Uterus (tissue), 4 donors: Measurements from ENCODE around the gene AUTS2. TPM values are rescaled to one million over a fixed set of nuclear protein-coding genes. Genes with fewer than 3 reads are reported as not detected.

Source experiments
- DNase-seq, 2 donors: peaks; one replicate each; pipeline ENCODE4 v3.0.0-alpha.2; 2019 to 2020
- H3K27ac ChIP-seq, 2 donors: fragments of 200-600 bp; sonication (generic); 1 replicate in 1 of 2; 2 replicates in 1 of 2; pipeline ENCODE4 v1.5.1; 2016 to 2018
- H3K27me3 ChIP-seq, 2 donors: fragments of 200-600 bp; sonication (generic); one replicate each; pipeline ENCODE4 v1.5.1; 2018 to 2019; ENCODE audit warnings: control low read depth in 1 of 2
- H3K36me3 ChIP-seq, 2 donors: fragments of 200-600 bp; sonication (generic); one replicate each; pipeline ENCODE4 v1.5.1; 2019; ENCODE audit warnings: control low read depth in 1 of 2
- H3K4me1 ChIP-seq, 2 donors: fragments of 200-600 bp; sonication (generic); one replicate each; pipeline ENCODE4 v1.5.1; 2018 to 2019; ENCODE audit warnings: control low read depth in 1 of 2
- H3K4me3 ChIP-seq, 2 donors: fragments of 200-600 bp; sonication (generic); 1 replicate in 1 of 2; 2 replicates in 1 of 2; pipeline ENCODE4 v1.5.1; 2018 to 2019; ENCODE audit warnings: mild to moderate bottlenecking in 1 of 2
- H3K9me3 ChIP-seq, 2 donors: fragments of 200-600 bp; sonication (generic); one replicate each; pipeline ENCODE4 v1.5.1; 2019; ENCODE audit warnings: control low read depth in 1 of 2
- CTCF ChIP-seq, 4 experiments: fragments of 200-600 bp in 2 of 4; fragments of 450-650 bp in 2 of 4; sonication (generic) in 2 of 4; IDR thresholded peaks; one replicate each; pipeline ENCODE4 v1.5.1; 2016 to 2019; ENCODE audit warnings: antibody characterized with exemption in 4 of 4, mild to moderate bottlenecking in 2 of 4, moderate library complexity in 1 of 4
- POLR2A ChIP-seq, 2 donors: fragments of 450-650 bp; IDR thresholded peaks; one replicate each; pipeline ENCODE4 v1.6.1; 2016; ENCODE audit warnings: antibody characterized with exemption in 2 of 2, mild to moderate bottlenecking in 1 of 2, moderate library complexity in 1 of 2
- intact Hi-C: fragments of 100-400 bp; cut with DNase I; formaldehyde crosslinking; loops from one replicate; pipeline ENCODE4 v1.15.1; 2023; ENCODE audit warnings: low total_unique reads
- total RNA-seq, 4 donors: library from RNA; depleted of rRNA in 3 of 4; stranded (reverse); fragments of >200 nt in 3 of 4; gene quantifications; one replicate each; pipeline versions ENCODE4 v1.1.0 to v1.2.4, GENCODE V29; 2014 to 2023
- donor health status: DM: yes; HTN: yes; CAD: no.

Gene AUTS2
- total RNA-seq, 4 donors from 2014 or later = 10.5 to 58.2 (median 30.0) TPM

GRCh38 chr7:70775570-70776156, 1177.4 kb downstream of the AUTS2 start:
- no peaks in the 10 kb centered on the region for H3K36me3 ChIP-seq
- no peaks in the 10 kb centered on the region for H3K27me3 ChIP-seq

GRCh38 chr7:70776627-70777101, 1178.4 kb downstream of the AUTS2 start:
- intact Hi-C loops = no loop called here
- H3K27me3 ChIP-seq = no peaks in the 10 kb centered on the region
- H3K9me3 ChIP-seq = no peaks in the 10 kb centered on the region
- TF ChIP-seq CTCF (IDR thresholded peaks at IDR 0.05) (no peak), POLR2A (IDR thresholded peaks at IDR 0.05) (no peak)
- H3K4me1 ChIP-seq = no peaks in the 10 kb centered on the region
- no peaks in the 10 kb centered on the region for H3K36me3 ChIP-seq
- DNase-seq = peak; percentile 38 to 39
- H3K27ac ChIP-seq = peak overlapping the region in 1 of 2 donors; percentile 17
- no peak overlapping the region for H3K4me3 ChIP-seq

More at GRCh38 chr7:70775570-70776156, 1177.4 kb downstream of the AUTS2 start:
- no peak for DNase-seq
- no peaks in the 10 kb centered on the region for H3K4me1 ChIP-seq
- no peak overlapping the region for H3K27ac ChIP-seq
- no peak overlapping the region for H3K4me3 ChIP-seq
- no peaks in the 10 kb centered on the region for H3K9me3 ChIP-seq
- TF ChIP-seq POLR2A (IDR thresholded peaks at IDR 0.05) (no peak), CTCF (IDR thresholded peaks at IDR 0.05) (no peak)
- intact Hi-C loops = no loop called here

- Histone ChIP-seq H3K4me3 (no peak overlapping the region), H3K36me3 (no peaks in the 10 kb centered on the region), H3K4me1 (no peaks in the 10 kb centered on the region), H3K27ac (no peak overlapping the region), H3K27me3 (no peaks in the 10 kb centered on the region), H3K9me3 (no peaks in the 10 kb centered on the region)
- TF ChIP-seq POLR2A (IDR thresholded peaks at IDR 0.05) (no peak), CTCF (IDR thresholded peaks at IDR 0.05) (no peak)
- intact Hi-C loops = no loop called here
- DNase-seq = no peak
Observed at GRCh38 chr7:70777251-70777650, 1179.0 kb downstream of the AUTS2 start.

GRCh38 chr7:70778585-70778984, 1180.3 kb downstream of the AUTS2 start:
- Histone ChIP-seq H3K9me3 (no peaks in the 10 kb centered on the region), H3K36me3 (no peaks in the 10 kb centered on the region), H3K4me1 (no peaks in the 10 kb centered on the region), H3K27ac (no peak overlapping the region), H3K27me3 (no peaks in the 10 kb centered on the region), H3K4me3 (no peak overlapping the region)
- intact Hi-C loops = no loop called here
- TF ChIP-seq CTCF (IDR thresholded peaks at IDR 0.05) (no peak), POLR2A (IDR thresholded peaks at IDR 0.05) (no peak)
- DNase-seq = no peak

- TF ChIP-seq CTCF (IDR thresholded peaks at IDR 0.05) = no peak
- no peak for TF ChIP-seq POLR2A (IDR thresholded peaks at IDR 0.05)
- no peaks in the 10 kb centered on the region for H3K27me3 ChIP-seq
- no peak for DNase-seq
- H3K27ac ChIP-seq = no peak overlapping the region
- H3K4me1 ChIP-seq = no peaks in the 10 kb centered on the region
- H3K4me3 ChIP-seq = no peak overlapping the region
- H3K9me3 ChIP-seq = no peaks in the 10 kb centered on the region
- intact Hi-C loops = no loop called here
- H3K36me3 ChIP-seq = no peaks in the 10 kb centered on the region
Observed at GRCh38 chr7:70779321-70779720, 1181.0 kb downstream of the AUTS2 start.
